HG02588 (cell line): ENCODE results near the gene ZNF148.
"Not testable (repeated sequence)": the region's sequence is repeated elsewhere in the genome, so short reads cannot be mapped to it uniquely, and the experiment has no call there.

Source experiments
- ATAC-seq: cut with Tn5 transposase; IDR thresholded peaks from one replicate; pipeline ENCODE4 v1.9.1; 2021; ENCODE audit warnings: mild to moderate bottlenecking, moderate library complexity; ENCODE audit not compliant: unreplicated experiment

The ZNF148 gene

DNA sequence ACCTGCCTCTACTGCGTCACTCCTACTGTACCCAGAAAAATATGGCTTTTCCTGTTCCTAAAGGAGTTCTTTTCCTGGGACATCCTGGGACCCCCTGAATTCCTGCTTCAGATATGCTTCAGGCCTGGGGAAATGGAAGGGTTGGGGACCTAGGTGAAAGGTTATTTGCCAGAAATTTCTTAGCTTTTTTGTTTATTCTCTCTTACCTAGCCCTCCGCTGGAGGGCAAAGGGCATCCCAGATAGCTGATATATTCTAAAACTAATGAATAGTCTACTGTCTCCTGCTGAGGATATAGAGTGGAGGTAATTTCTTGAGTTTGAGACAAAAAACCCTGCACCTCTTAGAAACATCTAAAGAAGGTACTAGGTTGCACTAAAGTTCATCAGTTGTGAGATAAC, 3.6 kb upstream of the ZNF148 start:
- no peak for ATAC-seq

DNA sequence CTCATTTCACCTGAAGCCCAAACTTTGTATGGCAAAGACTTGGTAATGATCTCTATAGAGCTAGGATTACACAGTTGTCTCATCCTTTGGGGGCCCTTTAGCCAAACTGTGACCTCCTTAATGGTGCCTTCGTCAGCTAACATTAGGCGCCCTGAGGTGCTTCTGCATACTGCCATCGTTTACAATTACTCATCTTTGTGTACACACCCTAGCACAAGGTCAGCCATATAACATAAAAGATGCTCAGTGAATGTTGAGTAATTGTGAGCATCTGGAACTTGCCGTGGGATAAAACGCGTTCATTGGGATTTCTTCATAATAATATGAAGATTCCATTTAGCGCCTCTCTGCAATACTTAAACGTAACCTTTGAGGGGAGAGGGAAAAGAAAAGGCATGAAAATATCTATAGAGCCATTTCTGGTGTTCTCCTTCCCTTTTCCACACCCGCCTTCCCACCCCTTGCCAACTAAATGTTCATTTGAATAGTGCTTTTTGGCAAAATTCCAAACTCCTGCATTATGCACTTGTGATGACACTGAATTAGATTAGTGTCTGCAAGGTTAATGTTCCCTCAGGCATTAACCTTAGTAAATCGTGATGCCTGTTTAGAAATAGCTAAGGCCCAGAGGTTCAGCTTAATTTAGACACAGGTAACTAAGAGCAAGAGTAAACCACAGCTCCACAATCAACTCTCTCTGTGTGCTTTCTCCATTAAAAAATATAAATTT, 990 bp upstream of the ZNF148 start:
- ATAC-seq: no peak

DNA sequence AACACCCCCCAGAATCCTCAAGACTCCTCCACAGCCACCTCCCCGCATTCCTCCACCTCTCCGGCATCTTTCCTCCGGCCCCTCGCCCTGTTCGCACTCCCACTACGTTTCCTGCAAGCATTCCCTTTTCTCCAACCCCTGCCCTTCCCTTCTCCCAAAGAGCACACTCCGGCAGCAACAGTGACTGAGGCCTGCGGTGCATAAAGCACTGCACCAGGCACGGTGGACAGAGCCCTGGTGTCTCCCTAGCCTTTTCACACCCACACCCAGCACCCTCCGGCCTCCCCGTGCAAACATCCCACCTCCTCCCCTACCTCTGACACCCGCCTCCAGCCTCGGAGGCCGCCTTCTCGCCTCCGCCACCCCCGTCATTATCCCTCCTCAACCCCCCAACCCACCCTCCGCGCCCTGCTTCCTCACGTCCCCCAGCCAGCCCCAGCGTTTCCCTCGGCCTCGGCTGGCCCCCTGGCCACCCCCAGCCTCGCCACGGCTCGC, 577 bp downstream of the ZNF148 start:
- peak; percentile 26 for ATAC-seq

DNA sequence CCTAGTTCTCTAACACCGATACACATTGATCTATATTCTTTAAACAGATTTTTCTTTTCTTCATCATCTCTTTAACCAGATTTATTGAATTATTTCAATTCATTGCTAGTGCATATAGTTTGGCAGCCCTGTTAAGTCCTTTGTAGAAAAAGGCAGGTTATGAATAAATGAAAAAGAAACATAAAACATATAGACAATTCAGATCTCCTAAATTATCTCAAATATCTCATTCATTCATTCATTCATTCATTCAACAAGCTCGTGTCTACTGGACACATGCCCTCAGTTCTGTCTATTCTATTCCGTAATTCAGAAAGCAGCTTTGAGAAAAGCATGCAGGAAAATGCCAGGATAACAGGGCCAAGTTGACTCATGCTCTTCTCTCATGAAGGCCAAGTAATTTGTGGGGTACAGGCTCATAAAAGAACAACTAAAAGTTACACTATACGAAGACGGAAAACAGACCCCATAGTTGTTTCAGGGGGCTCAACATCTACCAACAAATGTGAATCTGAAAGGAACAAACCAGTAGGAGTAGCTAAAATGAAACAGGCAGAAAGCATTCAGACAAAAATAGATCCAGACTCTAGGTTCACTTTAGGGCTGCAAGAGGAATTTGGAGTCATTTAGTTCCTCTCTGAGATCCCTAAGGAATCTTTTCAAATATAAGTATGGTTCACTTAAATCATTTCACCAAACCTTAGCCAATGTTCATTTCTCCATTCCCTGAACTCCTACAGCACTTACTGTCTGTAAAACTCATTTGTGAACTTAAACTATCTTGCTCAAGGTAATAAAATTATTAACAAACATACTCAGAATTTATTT, 7.5 kb downstream of the ZNF148 start:
- ATAC-seq: no peak

- ATAC-seq: no peak
These were observed 9.0 kb downstream of the ZNF148 start for GRCh38 chr3:125366132-125366531.

GRCh38 chr3:125359700-125360099, 15.4 kb downstream of the ZNF148 start:
- no peak for ATAC-seq

DNA sequence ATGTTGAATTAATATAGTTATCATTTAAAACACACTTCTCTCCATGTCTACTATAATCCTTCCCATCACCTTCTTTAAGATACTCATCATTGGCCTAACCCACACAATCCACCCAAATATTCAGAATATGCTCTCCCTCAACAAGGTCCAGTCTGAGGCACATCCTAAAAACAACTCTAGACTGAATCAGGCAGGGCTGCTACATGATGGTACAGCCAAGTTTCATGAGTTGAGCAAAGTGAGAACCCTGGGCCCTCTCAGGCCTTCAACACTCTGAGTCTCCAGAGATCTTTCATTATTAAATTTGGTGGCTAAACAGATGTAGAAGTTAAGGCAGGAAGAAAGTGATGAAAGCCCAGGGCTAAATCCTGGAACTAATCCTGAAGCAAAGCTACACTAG, 16.2 kb downstream of the ZNF148 start:
- ATAC-seq: no peak

DNA sequence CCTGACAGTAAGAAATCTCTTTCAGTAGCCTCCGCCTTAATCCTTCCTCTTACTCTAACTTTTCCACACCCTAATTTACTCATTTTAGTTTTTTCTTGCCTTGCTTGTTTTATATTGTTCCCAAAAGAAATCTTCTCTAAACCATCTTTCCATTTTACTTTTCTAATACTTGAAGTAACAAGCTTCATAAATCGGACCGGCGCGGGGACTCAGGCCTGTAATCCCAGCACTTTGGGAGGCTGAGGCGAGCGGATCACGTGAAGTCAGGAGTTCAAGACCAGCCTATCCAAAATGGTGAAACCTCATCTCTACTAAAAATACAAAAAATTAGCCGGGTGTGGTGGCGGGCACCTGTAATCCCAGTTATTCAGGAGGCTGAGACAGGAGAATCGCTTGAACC, 17.3 kb downstream of the ZNF148 start:
- no peak for ATAC-seq

- peak; percentile 76 for ATAC-seq
These were observed 18.0 kb downstream of the ZNF148 start for GRCh38 chr3:125357032-125357658.

- peak; percentile 7 for ATAC-seq
These were observed 18.7 kb downstream of the ZNF148 start for GRCh38 chr3:125356140-125357026.

DNA sequence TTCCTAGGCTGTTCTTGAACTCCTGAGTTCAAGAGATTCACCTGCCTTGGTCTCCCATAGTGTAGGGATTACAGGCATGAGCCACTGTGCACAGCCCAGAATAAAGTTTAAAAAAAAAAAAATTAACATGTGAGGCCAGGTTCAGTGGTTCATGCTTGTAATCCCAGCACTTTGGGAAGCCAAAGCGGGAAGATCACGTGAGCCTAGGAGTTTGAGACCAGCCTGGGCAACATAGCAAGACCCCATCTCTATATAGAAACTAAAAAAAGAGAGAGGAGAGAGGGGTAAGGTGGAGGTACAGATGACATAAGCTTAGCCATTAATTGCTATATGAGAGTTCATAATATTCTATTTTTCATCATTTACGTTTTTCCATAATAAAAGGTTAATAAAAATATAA, 21.5 kb downstream of the ZNF148 start:
- ATAC-seq: no peak

GRCh38 chr3:125353128-125353527, 22.0 kb downstream of the ZNF148 start:
- ATAC-seq: no peak

DNA sequence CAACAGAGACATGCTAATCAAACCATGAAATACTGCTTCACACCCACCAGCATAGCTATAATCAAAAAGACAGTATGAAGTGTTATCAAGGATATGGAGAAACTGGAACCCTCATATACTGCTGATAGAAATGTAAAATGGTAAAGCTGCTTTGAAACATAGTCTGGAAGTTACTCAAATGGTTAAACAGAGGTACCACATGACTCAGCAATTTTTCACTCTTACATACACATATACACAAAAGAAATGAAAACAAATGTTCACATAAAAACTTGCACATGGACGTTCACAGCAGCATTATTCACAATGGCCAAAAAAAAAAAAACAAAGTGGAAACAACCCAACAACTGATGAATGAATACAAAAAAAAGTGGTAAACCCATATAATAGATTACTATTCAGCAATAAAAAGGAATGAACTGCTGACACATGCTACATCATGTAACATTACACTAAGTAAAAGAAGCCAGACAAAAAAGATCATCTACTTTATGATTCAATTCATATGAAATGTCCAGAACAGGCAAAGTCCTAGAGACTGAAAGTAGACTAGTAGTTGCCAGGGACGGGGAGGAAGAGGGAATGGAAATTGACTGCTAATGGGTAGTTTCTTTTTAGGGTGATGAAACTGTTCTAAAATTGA, 23.2 kb downstream of the ZNF148 start:
- no peak for ATAC-seq

DNA sequence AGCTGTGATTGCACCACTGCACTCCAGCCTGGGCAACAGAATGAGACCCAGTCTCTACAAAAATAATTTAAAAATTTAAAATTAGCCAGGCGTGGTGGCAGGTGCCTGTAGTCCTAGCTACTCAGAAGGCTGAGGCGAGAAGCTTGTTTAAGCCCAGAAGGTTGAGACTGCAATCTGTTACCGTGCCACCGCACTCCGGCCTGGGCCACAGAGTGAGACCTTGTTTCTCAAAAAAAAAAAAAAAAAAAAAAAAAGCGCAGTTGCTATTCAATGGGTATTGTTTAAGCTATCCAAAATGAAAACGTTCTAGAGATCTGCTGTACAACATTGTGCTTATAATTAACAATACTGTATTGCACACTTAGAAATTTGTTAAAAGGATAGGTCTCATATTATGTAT, 24.0 kb downstream of the ZNF148 start:
- ATAC-seq: no peak

GRCh38 chr3:125350597-125350996, 24.5 kb downstream of the ZNF148 start:
- ATAC-seq: no peak

GRCh38 chr3:125349556-125350165, 25.5 kb downstream of the ZNF148 start:
- no peak for ATAC-seq

DNA sequence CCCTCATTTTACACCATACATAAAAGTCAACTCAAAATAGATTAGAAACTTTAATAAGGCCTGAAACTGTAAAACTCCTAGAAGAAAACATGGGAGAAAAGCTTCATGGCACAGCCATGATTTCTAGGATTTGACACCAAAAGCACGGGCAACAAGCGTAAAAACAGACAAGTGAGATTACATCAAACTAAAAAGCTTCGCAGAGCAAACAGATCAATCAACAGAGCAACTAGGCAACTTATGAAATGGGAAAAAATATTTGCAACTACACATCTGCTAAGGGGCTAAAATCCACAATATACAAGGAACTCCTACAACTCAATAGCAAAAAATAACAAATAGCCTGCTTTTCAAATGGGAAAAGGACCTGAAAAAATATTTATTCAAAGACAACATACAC, 26.1 kb downstream of the ZNF148 start:
- ATAC-seq: no peak

DNA sequence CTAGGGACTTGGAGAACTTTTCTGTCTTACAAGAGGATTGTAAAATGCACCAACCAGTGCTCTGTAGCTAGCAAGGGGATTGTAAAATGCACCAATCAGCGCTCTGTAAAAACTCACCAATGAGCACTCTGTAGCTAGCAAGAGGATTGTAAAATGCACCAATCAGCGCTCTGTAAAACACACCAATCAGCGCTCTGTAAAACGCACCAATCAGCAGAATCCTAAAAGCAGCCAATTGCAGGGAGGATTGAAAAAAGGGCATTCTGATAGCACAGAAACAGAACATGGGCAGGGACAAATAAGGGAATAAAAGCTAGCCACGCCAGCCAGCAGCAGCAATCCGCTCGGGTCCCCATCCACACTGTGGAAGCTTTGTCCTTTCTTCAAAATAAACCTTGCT, 31.8 kb downstream of the ZNF148 start:
- not testable (repeated sequence) for ATAC-seq

- ATAC-seq: no peak
These were observed 35.0 kb downstream of the ZNF148 start for GRCh38 chr3:125340121-125340520.

GRCh38 chr3:125337506-125337905, 37.6 kb downstream of the ZNF148 start:
- ATAC-seq: no peak
